Medulla oblongata (tissue), 1 donor: ENCODE results near the gene SERPINI1.

Experiments
- DNase-seq: peaks from one replicate; pipeline ENCODE4 v3.0.0-alpha.2; 2015; ENCODE audit errors: extremely low spot score

SERPINI1 gene, protein sequence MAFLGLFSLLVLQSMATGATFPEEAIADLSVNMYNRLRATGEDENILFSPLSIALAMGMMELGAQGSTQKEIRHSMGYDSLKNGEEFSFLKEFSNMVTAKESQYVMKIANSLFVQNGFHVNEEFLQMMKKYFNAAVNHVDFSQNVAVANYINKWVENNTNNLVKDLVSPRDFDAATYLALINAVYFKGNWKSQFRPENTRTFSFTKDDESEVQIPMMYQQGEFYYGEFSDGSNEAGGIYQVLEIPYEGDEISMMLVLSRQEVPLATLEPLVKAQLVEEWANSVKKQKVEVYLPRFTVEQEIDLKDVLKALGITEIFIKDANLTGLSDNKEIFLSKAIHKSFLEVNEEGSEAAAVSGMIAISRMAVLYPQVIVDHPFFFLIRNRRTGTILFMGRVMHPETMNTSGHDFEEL

DNA sequence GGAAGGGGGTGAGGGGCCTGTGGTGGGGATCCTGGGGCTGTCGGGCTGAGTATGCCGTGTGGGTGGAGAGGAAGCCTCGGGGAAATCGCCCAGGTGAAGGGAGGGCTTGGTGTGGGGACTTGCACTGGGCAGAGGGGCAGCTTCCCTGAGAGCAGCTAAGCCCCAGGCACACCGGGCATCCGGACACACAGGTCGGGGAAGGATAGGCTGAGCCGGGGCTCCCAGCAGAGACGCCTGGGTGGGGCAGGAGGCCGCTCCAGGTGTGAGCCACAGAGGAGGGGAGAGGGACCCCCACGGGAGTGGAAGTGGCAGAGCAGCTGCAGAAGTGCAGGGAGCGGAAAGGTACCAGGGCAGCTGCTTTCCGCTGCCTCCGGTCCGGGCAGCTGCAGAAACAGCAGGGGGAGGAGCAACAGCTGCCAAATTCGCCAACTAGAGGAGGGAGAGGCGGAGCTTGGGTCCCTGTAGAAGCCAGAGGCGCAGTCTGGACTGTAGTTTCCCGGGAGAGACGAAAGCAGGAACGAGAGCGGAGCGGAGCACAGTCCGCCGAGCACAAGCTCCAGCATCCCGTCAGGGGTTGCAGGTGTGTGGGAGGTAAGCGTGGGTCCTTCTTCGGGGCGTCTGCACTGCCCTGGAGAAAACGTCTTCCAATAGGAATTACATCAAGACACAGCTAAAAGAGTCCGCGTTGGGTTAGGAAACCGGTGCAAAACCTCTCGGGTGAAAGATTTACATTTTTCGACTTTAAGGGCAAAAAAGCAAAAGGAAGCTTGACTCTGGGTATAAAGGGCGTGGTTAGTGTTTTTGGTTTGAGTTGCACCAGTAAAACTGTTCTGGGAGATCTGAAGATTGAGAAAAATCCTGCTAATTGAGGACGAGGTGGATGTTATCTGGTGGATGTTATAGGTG is at the start of gene SERPINI1:
SERPINI1 (plus strand) TSS at position 489 of the 906 bp plus-strand sequence. CDS start 53,408 bp downstream, outside the sequence.
- DNase-seq = peak; percentile 94

DNA sequence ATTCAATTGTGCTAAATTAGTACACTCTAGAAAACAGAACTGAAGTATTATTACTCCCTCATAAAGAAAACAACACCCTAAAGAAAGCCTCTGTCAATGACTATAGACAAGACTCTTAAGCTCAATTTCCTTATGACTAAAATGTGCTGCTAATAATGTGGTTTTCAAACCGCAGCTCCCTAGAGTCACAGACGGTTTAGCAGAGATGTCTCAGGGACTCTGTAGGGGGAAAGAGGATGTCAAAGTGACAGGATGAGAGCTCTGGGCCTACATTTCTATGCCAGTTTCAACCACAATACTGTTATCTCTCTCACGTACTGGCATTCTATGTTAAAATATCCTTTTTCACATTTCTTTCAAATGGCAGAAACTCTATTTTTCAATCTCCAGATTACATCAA is 44.2 kb upstream of the SERPINI1 start:
- no peak for DNase-seq

DNA sequence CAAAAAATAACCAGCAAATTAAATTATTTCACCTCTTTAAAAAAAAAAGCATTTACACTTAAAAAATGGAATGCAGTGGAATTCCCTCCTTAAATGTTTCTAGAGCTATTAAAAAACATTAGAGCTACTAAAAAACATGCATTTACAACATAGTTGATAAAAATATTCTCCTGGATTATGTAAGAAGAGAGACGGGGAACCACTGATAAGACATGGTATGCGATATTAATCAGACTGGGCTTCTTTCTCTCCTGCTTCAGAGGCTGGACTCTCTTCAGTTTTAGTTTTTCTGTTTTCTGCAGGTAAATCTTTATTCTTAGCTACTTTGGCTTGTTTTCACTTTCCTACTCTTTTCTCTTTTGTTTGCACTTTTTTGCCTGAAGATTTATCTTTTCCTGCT is 41.4 kb upstream of the SERPINI1 start:
- DNase-seq = no peak

DNA sequence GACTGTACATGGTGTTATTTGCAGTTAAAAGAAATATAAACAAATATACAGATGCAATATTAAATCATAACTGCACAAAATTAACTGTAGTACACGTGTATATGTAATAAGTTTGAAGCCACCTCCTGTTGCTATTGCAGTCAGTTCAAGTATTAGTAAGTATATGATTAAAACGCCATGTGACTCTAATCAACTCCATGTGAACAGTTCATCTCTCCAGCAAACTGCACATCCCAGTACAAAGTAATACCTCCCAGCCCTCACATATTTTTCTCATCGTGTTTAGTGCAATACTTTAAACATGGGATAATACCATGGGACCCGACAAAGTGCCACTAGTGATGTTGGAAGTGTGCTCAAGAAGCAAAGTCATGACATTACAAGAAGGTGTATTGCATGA is 35.5 kb upstream of the SERPINI1 start:
- no peak for DNase-seq

DNA sequence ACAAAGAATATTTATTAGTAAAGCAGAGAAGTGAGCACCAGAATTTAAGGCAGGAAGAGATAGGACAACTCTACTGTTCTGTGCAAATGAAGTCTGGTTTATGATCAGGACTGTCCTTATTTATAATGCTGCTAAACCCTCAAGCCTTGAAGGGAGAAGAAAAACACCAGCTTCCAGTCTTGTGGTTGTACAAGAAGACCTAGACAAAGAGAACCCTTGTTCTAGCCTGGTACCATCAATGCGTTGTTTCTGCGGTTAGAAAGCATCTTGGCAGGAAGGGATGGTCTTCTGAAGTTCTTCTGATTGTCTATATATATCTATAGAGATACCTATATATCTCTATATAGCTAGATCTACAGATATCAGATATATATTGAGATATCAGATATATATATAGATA is 34.6 kb upstream of the SERPINI1 start:
- no peak for DNase-seq

DNA sequence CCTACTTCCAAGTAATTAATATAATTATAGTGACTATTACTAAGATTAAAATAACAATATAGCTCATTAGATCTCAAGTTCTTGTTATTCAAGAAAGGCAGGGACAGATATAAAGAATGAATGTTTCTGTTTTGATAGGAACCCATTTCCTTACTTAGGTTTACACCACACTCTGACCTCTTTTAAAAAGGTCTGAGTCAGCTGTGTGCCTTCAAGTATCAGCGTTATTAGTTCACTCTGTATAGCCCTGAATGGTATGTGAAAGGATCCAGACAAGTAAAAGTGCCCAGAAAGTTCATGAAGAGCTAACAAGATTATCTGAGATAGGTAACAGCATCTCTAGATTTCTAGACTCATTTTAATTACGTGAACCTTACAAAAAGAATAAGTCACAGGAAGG is 29.7 kb upstream of the SERPINI1 start:
- DNase-seq = no peak

DNA sequence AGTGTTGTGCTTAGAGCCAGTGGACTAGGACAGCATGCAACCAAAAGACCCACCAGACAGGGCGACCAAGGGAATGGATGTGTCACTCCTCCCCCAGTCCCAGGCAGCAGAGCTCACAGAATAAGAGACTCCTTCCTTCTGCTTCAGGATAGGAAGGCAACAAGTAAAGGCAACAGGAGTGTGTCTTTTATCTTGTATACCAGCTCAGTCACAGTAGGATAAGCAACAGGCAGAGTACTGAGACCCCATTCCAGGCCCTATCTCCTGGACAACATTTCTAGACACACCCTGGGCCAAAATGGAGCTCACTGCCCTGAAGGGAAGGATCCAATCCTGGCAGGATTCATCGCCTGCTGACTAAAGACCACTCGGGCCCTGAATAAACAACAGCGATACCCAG is 25.8 kb upstream of the SERPINI1 start:
- DNase-seq = no peak

DNA sequence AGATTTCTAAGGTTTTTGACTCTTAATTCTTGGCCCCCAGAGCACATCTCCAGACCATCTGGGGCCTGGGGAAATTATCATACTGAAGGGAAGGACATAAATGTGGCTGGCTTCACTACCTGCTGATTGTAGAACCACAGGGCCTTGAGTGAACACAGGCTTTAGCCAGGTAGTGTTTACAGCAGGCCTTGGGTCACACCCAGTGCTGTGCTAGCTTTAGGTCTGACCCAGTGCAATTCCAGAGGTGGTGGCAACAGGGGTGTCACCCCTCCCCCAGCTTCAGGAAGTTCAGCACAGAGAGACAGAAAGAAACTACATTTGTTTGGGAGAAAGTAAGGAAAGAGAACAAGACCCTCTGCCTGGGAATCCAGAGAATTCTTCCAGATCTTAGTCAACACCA is 25.0 kb upstream of the SERPINI1 start:
- no peak for DNase-seq

DNA sequence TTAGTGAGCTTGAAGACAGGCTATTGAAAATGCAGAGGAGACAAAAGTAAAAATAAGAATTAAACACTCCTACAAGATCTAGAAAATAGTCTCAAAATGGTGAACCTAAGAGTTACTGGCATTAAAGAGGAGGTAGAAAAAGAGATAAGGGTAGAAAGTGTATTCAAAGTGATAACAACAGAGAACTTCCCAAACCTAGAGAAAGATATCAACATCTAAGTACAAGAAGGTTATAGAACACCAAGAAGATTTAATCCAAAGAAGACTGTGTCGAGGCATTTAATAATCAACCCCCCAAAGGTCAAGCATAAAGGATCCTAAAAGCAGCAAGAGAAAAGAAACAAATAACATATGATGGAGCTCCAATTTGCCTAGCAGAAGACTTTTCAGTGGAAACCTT is 24.1 kb upstream of the SERPINI1 start:
- no peak for DNase-seq

DNA sequence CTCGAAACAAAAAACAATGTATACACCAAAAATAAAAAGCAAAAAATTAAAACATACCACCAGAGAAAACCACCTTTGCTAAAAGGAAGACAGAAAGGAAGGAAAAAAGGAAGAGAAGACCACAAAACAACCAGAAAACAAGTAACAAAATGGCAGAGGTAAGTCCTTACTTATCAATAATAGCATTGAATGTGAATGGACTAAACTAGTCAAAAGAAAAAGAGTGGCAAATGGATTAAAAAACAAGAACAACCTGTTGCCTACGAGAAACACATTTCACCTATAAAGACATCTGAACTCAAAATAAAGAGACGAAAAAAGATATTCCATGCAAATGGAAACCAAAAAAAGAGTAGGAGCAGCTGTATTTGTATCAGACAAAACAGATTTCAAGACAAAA is 23.1 kb upstream of the SERPINI1 start:
- DNase-seq = no peak

DNA sequence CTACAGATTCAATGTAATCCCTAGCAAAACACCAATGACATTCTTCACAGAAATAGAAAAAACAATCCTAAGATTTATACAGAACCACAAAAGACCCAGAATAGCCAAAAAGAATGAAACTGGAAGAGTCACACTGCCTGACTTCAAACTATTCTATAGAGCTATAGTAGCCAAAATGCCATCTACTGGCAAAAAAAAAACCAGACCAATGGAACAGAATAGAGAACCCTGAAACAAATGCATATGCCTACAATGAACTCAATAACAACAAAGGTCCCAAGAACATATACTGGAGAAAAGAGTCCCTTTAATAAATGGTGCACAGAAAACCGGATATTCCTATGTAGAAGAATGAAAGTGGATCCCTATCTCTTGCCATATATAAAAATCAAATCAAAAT is 20.6 kb upstream of the SERPINI1 start:
- DNase-seq = no peak

DNA sequence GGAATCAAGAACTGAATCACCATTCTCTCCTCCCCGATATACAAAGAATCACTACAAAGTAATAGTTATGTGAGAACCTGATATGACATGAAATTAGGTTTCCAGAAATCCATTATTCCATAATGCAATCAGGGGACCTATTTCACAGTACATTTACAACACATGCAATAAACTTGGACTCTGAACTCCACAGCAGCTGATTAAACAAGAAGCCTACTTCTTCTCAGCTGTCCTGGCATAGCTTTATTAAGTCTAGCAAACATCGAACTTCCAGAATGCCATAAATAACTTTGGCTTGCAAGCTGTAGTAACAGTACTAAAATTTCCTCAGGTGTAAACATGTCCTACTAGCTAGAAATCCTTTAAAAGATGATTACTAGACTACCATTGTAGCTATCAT is 18.6 kb upstream of the SERPINI1 start:
- DNase-seq = no peak

DNA sequence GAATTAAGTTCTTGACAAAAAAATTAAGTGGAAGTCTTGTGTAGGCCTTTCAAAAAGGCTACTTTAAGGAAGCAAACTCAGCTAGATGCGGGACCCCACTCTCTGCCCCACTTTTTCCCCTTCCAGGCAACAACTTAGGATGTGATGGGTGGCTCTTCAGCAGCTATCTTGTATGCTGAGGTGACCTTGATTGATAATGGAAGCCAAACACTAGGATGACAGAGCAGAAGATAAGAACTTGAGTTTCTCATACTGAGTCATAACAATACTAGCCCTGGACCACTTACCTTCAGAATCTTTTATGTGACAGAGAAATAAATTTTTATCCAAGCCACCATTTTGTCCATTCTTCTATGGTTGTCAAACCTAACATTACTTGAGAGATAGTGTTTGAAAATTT is 16.9 kb upstream of the SERPINI1 start:
- DNase-seq = no peak

DNA sequence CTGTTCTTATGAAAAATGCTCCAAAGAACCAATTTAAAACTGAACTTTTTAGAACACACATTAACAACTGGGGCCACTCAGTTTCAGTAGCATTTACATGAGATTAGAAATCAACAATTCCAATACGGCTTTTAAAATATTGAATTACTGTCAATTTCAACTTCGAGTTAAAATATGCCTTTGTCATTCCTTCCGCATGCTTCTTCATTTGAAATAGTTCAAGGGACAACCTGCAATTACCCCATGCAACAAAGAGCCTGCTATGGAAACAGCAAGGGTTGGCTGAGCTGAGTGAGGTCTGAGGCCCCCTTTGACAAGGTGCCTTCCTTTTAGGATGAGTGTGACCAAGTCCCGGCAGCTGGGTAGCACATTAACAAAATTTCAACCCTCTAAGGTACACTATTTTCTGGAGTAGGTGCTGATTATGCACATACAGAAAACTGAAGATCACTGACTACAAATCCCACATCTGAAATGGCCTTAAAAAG is 12.5 kb upstream of the SERPINI1 start:
- DNase-seq = no peak

DNA sequence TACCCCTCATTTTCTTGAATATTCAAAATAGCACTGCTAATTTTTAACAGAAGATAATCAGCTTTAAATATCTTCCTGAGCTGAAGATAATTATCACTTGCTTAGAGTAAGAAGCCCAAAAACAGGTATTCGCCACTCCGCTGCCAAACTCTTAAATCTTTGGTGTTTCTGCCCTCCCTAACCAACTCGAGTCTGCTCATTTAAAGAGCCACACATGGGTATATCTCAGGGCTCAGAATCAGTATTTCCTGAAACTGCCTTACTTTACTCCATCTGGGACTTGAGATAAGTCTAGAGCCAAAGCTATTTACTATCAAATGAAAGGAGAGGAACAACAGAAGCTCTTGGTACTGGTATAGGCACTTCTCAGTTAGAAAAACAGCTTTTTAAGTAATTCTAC is 11.6 kb upstream of the SERPINI1 start:
- no peak for DNase-seq

DNA sequence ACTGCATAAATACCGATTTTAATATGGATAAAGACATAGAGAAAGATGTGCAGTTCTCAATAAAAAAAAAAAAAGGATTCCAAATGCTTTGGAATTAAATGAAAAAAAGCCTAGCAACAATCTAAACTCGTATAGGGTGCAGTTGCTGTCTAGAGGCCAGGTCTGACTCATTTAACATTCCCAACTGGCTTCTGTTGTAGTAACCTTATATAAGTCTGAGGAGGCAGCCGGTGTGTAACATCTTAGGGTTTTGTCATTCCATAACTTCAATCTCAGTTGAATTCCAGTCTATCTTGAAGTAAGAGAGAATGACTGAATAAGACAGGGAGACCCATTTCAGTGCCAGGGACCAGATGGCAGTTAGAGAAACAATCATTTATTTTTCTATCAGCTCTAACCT is 7.3 kb upstream of the SERPINI1 start:
- no peak for DNase-seq

DNA sequence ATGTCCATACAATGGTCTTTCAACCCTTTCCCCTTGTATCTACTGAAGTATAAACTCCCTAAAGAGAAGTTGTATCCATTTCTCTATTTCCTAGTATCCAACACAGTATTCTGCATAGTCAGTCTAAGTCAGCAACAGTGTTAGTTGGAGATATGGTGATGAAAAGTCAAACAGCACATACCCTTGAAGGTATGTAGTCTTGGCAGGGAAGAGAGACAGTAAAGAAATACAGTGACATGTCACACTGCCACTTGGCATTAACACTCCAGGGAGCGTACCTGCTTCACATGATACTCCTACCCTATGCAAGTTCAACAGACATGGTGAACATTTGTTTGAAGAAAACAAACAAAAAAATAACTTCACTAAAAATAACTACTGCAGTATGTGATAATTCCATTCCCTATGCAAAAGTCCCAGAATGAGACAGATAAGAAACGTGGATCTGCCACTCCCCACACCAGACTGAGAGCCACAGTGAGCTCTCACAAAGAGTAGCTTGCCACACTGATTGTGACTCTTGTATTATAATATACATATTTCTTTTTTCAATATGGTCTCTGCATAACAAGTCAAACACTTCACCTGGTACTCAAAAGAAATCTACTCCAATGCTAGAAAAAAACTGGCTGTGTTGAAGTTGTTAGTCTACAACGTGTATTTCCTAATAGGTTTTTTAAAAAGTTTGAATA is 6.7 kb upstream of the SERPINI1 start:
- DNase-seq = no peak

DNA sequence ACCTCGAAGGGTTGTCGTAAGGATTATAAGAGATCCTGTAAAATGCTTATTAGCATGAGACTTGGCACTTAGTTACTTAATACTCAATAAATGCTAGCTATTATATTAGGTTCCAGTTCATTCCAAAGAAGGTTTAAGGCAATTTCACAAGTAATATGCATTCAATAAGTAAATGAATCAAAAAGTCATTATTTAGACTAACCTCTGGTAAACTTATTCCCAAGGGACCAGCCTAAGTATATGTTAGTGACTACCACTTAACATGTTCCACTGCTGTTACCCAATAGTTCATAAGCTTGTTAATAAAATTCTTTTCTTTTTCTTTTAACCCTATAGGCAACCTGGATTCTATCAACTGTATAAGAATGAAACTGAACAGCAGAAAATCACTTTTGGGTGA is 5.9 kb upstream of the SERPINI1 start:
- DNase-seq = no peak

DNA sequence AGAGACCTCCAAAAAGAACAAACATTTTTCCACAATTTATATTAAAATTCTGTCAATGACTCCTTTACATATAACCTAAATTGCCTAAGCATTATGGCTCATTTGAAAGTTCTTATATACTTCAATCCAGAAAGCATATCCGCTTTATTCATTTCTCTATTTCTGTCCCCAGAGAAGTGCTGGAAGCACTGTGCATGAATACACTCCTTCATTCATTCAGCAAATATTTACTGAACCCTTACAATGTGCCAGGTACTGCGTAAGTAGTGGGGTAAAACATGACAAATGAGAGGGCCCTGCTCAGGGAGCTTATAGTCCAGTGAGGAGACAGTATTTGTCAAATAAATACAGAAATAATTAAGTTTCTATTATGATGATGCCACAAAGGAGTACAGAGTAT is 4.1 kb upstream of the SERPINI1 start:
- DNase-seq = no peak

DNA sequence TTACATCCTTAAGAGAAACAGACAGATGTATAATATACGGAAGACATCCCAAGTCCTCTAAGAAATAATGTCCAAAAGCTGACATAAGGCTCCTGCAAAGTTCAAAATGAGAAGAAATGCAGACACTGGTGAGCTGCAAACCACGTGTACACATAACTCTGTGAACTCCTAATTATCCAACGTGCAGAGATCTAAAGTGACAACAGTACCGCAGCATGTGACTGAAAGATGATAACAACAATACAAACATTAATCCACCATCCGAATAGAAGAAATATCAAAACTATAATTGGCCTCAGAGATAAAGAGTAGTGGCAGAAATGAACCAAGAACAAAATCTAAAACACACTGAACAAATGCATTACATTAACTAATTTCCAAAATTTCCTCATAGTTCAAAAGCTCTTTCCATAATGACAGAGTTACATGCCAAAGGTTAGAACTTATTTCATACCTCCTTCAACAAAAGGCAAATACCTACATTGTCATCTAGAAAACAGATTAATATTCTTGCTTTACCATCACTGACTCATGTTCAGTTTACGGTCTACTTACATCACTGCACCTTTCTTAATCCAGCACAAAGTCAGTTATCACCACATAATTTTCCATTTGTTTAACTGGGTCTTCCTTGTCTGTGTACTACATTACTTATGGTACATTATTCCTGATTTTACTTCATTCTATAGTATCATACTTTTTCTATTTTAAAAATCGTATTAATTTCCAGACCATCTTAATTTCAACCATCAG is 3.0 kb upstream of the SERPINI1 start:
- DNase-seq = no peak

DNA sequence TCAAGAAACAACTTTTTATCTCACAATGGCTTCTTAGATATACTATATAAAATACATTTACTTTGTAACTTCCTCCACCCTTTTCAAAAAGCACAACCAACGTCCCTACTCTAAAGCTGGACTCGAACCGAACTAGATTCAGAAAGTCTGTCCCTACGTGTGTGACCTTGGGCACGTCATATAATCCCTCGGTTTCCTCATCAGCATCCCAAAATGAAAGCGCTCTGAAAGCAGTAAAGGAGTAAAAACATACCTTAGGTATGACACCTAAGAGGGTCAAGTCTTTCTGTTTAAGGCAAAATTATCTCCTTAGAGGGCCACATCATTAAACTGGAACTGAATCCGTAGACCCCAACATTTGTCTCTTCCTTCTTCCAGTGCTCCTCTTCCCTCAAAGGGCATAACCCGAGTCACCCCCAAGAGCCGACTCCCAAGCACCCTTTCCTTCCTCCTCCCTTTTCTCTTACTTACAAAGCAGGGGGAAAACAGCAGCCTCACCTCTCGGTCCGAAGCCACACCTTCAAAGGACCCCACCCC is 1.5 kb upstream of the SERPINI1 start:
- DNase-seq = no peak
